Calu3 (cell line): ENCODE measurements around the gene VSIG1. TPM values are rescaled to one million over a fixed set of nuclear protein-coding genes. Genes with fewer than 3 reads are reported as not detected.

Experiments
- BruUV-seq: library from RNA; stranded (reverse); fragments of 400-500 nt; replicated peaks from 2 replicates; lab custom pipeline; 2021; lab: Mats Ljungman, UMichigan
- CTCF ChIA-PET: fragments of 300-600 bp; sonication (Branson Sonifier 250); formaldehyde crosslinking; loops from one replicate; lab custom pipeline; 2022; ENCODE audit warnings: antibody characterized with exemption; lab: Charles Lee
- DNase-seq: peaks from one replicate; pipeline ENCODE4 v3.0.0; 2022
- H3K27ac Mint-ChIP-seq: one replicate; pipeline ENCODE4 v1.8.0; 2022; ENCODE audit warnings: mixed read lengths; ENCODE audit not compliant: unreplicated experiment
- H3K27me3 Mint-ChIP-seq: one replicate; pipeline ENCODE4 v1.8.0; 2022; ENCODE audit warnings: mixed read lengths; ENCODE audit not compliant: unreplicated experiment
- H3K36me3 Mint-ChIP-seq: one replicate; pipeline ENCODE4 v1.8.0; 2022; ENCODE audit warnings: mild to moderate bottlenecking, moderate library complexity, mixed read lengths; ENCODE audit not compliant: insufficient read depth, unreplicated experiment
- H3K4me1 Mint-ChIP-seq: one replicate; pipeline ENCODE4 v1.8.0; 2022; ENCODE audit warnings: mild to moderate bottlenecking, low read depth, mixed read lengths; ENCODE audit not compliant: unreplicated experiment
- H3K4me3 Mint-ChIP-seq: one replicate; pipeline ENCODE4 v1.8.0; 2022; ENCODE audit warnings: mild to moderate bottlenecking, low read depth, moderate library complexity, mixed read lengths; ENCODE audit not compliant: unreplicated experiment
- H3K9me3 Mint-ChIP-seq: one replicate; pipeline ENCODE4 v1.8.0; 2022; ENCODE audit warnings: low read depth, mixed read lengths; ENCODE audit not compliant: unreplicated experiment
- CTCF ChIP-seq: fragments of 200-600 bp; IDR thresholded peaks from one replicate; pipeline ENCODE4 v1.8.0; 2022; ENCODE audit warnings: antibody characterized with exemption; ENCODE audit not compliant: unreplicated experiment
- intact Hi-C: fragments of 100-400 bp; cut with micrococcal nuclease; formaldehyde crosslinking; loops from one replicate; pipeline ENCODE4 v1.10.0; 2022; ENCODE audit not compliant: unreplicated experiment
- total RNA-seq: library from RNA; stranded (reverse); gene quantifications from 2 replicates; pipeline ENCODE4 v1.2.3, GENCODE V29; 2022

Gene VSIG1
- total RNA-seq, 1 experiment from 2014 or later, result 2.6 TPM

GRCh38 chrX:108121291-108121690, 76.4 kb downstream of the VSIG1 start:
- no peaks in the 10 kb centered on the region for H3K36me3 Mint-ChIP-seq
- H3K4me1 Mint-ChIP-seq, result no peaks in the 10 kb centered on the region
- intact Hi-C loops, result no loop called here
- DNase-seq, result no peak
- CTCF ChIA-PET, result no interaction called here
- no peak overlapping the region for H3K4me3 Mint-ChIP-seq
- no TSS peak for BruUV-seq
- H3K9me3 Mint-ChIP-seq, result peaks cover 2% of the 10 kb centered on the region
- no peaks in the 10 kb centered on the region for H3K27me3 Mint-ChIP-seq
- TF ChIP-seq CTCF, result no peak
- H3K27ac Mint-ChIP-seq, result no peak overlapping the region

GRCh38 chrX:108122748-108123147, 77.9 kb downstream of the VSIG1 start:
- no peak for DNase-seq
- Mint-ChIP-seq H3K4me3 (no peak overlapping the region), H3K27me3 (no peaks in the 10 kb centered on the region), H3K9me3 (peaks cover 2% of the 10 kb centered on the region), H3K4me1 (no peaks in the 10 kb centered on the region), H3K36me3 (no peaks in the 10 kb centered on the region), H3K27ac (no peak overlapping the region)
- BruUV-seq, result no TSS peak
- intact Hi-C loops, result no loop called here
- TF ChIP-seq CTCF, result no peak
- CTCF ChIA-PET, result interaction anchor here (0.6 kb wide), 1 partner anchor 11 kb away, joined by 3 read pairs; no protein-coding TSS in a partner anchor

- Mint-ChIP-seq H3K4me3 (no peak overlapping the region), H3K4me1 (no peaks in the 10 kb centered on the region), H3K27ac (no peak overlapping the region), H3K9me3 (peaks cover 2% of the 10 kb centered on the region), H3K36me3 (no peaks in the 10 kb centered on the region), H3K27me3 (no peaks in the 10 kb centered on the region)
- intact Hi-C loops, result no loop called here
- CTCF ChIA-PET, result no interaction called here
- DNase-seq, result no peak
- BruUV-seq, result no TSS peak
- TF ChIP-seq CTCF, result no peak
These were observed 78.9 kb downstream of the VSIG1 start for GRCh38 chrX:108123591-108124366.

- no peak overlapping the region for H3K4me3 Mint-ChIP-seq
These were observed 81.8 kb downstream of the VSIG1 start for GRCh38 chrX:108126661-108127060.

More at GRCh38 chrX:108126661-108127060, 81.8 kb downstream of the VSIG1 start:
- Mint-ChIP-seq H3K4me1 (no peaks in the 10 kb centered on the region), H3K27me3 (no peaks in the 10 kb centered on the region), H3K27ac (no peak overlapping the region), H3K9me3 (peaks cover 2% of the 10 kb centered on the region), H3K36me3 (no peaks in the 10 kb centered on the region)
- no peak for TF ChIP-seq CTCF
- CTCF ChIA-PET, result no interaction called here
- DNase-seq, result no peak
- BruUV-seq, result no TSS peak
- intact Hi-C loops, result no loop called here
